GM12892 (cell line): ENCODE results near the gene ZNF248.

Experiments used
- POLR2AphosphoS5 ChIP-seq: IDR thresholded peaks from 2 replicates; pipeline ENCODE4 v1.6.1; 2011; ENCODE audit warnings: low read depth, low read length, control low read depth
- TAF1 ChIP-seq: IDR thresholded peaks from 2 replicates; pipeline ENCODE4 v1.6.1; 2011; ENCODE audit warnings: low read depth, mild to moderate bottlenecking, control low read depth, low read length, borderline replicate concordance

DNA sequence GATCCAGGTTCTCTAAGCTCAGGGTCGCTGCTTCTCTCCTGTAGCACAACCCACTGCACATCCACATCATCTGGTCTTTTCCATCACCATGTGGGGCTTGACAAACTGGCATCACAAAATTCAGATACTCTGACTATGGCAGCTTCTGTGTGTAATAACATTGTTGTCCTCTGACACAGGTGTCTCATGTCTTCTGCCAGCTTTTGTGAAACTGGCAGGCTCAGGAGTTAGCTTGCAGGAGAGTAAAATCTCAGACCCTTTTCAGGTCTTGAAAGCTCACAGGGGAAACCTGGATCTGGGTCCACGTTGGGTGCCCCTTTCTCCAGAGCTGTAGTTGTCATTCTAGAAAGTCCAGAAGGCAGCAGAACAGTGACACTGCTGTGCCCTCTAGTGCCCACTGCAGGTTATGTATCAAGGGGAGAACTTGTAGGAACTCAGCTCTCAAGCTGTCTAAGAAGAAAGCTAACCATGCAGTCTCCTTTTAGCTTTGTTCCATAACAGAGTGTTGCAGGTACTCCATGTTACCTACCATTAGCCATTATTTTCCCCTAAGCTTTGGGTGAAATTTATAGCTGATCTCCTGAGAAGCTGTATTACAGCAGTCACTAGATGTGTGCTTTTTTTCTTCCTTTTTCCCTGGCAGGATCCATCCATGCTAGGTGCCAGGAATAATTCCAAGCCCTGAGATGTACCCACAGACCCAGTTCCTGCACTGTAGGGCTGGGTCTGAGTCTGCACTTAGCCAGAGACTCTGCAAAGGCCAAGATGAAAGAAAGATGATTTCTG lies 102.7 kb downstream of the ZNF248 start:
- TF ChIP-seq POLR2AphosphoS5 = no peak
- TF ChIP-seq TAF1 = no peak
